Liver (tissue), 9 donors: ENCODE measurements around the gene DHRS1. TPM values are rescaled to one million over a fixed set of nuclear protein-coding genes. Genes with fewer than 3 reads are reported as not detected.
A peak's percentile ranks its signal among the peaks of the same experiment; 100 is the strongest.

Source experiments
- DNase-seq: peaks from one replicate; pipeline ENCODE4 v3.0.0-alpha.2; 2017; ENCODE audit warnings: low spot score
- H3K27ac ChIP-seq, 2 donors: one replicate each; pipeline ENCODE4 v1.7.0; 2013; ENCODE audit warnings: inconsistent platforms in 2 of 2, low read length in 2 of 2, control low read depth in 1 of 2, low read depth in 1 of 2, mild to moderate bottlenecking in 1 of 2
- H3K27me3 ChIP-seq, 4 donors: one replicate each; pipeline versions ENCODE4 v1.6.1 to v1.7.0; 2013; ENCODE audit warnings: low read length in 3 of 4, inconsistent platforms in 1 of 4, mild to moderate bottlenecking in 1 of 4, moderate library complexity in 1 of 4; ENCODE audit not compliant: control insufficient read depth in 4 of 4, insufficient read depth in 4 of 4
- H3K36me3 ChIP-seq, 4 donors: one replicate each; pipeline versions ENCODE4 v1.6.1 to v1.7.0; 2013; ENCODE audit warnings: low read length in 3 of 4, mild to moderate bottlenecking in 3 of 4, low read depth in 1 of 4, moderate library complexity in 1 of 4; ENCODE audit not compliant: control insufficient read depth in 4 of 4, insufficient read depth in 3 of 4
- H3K4me1 ChIP-seq, 4 donors: one replicate each; pipeline versions ENCODE4 v1.6.1 to v1.7.0; 2013; ENCODE audit warnings: low read length in 3 of 4, mild to moderate bottlenecking in 3 of 4, moderate library complexity in 1 of 4; ENCODE audit not compliant: control insufficient read depth in 4 of 4, insufficient read depth in 4 of 4
- H3K4me3 ChIP-seq, 3 donors: one replicate each; pipeline versions ENCODE4 v1.6.1 to v1.7.0; 2013; ENCODE audit warnings: low read length in 3 of 3, control low read depth in 1 of 3, low read depth in 1 of 3, mild to moderate bottlenecking in 1 of 3
- H3K9ac ChIP-seq, 2 donors: one replicate each; pipeline ENCODE4 v1.7.0; 2013; ENCODE audit warnings: low read length in 2 of 2, mild to moderate bottlenecking in 2 of 2, moderate library complexity in 2 of 2, control low read depth in 1 of 2, low read depth in 1 of 2
- H3K9me3 ChIP-seq, 4 donors: one replicate each; pipeline versions ENCODE4 v1.6.1 to v1.7.0; 2013; ENCODE audit warnings: low read length in 3 of 4; ENCODE audit not compliant: control insufficient read depth in 4 of 4
- CTCF ChIP-seq: fragments of 150-350 bp; IDR thresholded peaks from 2 replicates; pipeline ENCODE4 v1.5.1; 2017; ENCODE audit warnings: improper control_type of control experiment, low read depth, low read length; ENCODE audit not compliant: missing input control
- FOXA1 ChIP-seq: IDR thresholded peaks from 2 replicates; pipeline ENCODE4 v1.6.1; 2016; ENCODE audit warnings: antibody characterized with exemption
- FOXA2 ChIP-seq: IDR thresholded peaks from 2 replicates; pipeline ENCODE4 v1.6.1; 2016; ENCODE audit warnings: antibody characterized with exemption
- HNF4A ChIP-seq, 2 donors: conservative IDR thresholded peaks; 2 replicates each; pipeline ENCODE4 v1.6.1; 2016; ENCODE audit warnings: antibody characterized with exemption in 2 of 2, mild to moderate bottlenecking in 2 of 2
- HNF4G ChIP-seq: IDR thresholded peaks from 2 replicates; pipeline ENCODE4 v1.6.1; 2016; ENCODE audit warnings: antibody characterized with exemption
- JUND ChIP-seq, 2 donors: IDR thresholded peaks; 2 replicates each; pipeline ENCODE4 v1.6.1; 2016; ENCODE audit warnings: antibody characterized with exemption in 2 of 2
- RAD21 ChIP-seq, 2 donors: IDR thresholded peaks; 2 replicates each; pipeline ENCODE4 v1.6.1; 2016; ENCODE audit warnings: antibody characterized with exemption in 2 of 2, mild to moderate bottlenecking in 2 of 2
- SP1 ChIP-seq: IDR thresholded peaks from 2 replicates; pipeline ENCODE4 v1.6.1; 2018; ENCODE audit warnings: antibody characterized with exemption, mild to moderate bottlenecking
- YY1 ChIP-seq: IDR thresholded peaks from 2 replicates; pipeline ENCODE4 v1.6.1; 2016; ENCODE audit warnings: antibody characterized with exemption, mild to moderate bottlenecking
- ZBTB33 ChIP-seq: IDR thresholded peaks from 2 replicates; pipeline ENCODE4 v1.6.1; 2016; ENCODE audit warnings: antibody characterized with exemption
- WGBS: extraction: QIAGEN DNeasy Blood & Tissue Kit; methylation state at CpG from one replicate; pipeline ENCODE4 v1.1.7; 2013; 5-methylcytosine and 5-hydroxymethylcytosine counted together
- polyA plus RNA-seq, 2 donors: library from polyadenylated mRNA; stranded (reverse) in 1 of 2; unstranded in 1 of 2; fragments of 200-250 nt in 1 of 2; fragments of >200 nt in 1 of 2; fragmentation: Nextera tagmentation in 1 of 2; extraction: Ambion mirVana in 1 of 2; gene quantifications; one replicate each; pipeline versions ENCODE4 v1.2.1 to v1.2.3, GENCODE V29; 2013 to 2015
- total RNA-seq, 2 donors: library from RNA; depleted of rRNA; stranded (reverse); fragments of >200 nt; gene quantifications; one replicate each; pipeline ENCODE4 v1.2.3, GENCODE V29; 2014
- TF ChIP-seq, protein P1 (sequence below): IDR thresholded peaks from 2 replicates; pipeline ENCODE4 v1.6.1; 2016; ENCODE audit warnings: antibody characterized with exemption
- donor health status: healthy.
- donor health status: healthy.
- donor health status: healthy.
- donor health status: healthy.
- donor health status: healthy.

Gene DHRS1
- total and polyA plus RNA-seq, 4 donors: 30.3 to 84.9 (median 50.2) TPM

- TF ChIP-seq JUND (IDR thresholded peaks at IDR 0.05) (no peak), SP1 (peak; percentile 36), RAD21 (IDR thresholded peaks at IDR 0.05) (no peak), ZBTB33 (no peak), FOXA2 (no peak), HNF4G (no peak)
Measured at GRCh38 chr14:24312736-24313507, 13.3 kb upstream of the DHRS1 start (continued).

GRCh38 chr14:24311837-24312615 is 12.4 kb upstream of the DHRS1 start:
- TF ChIP-seq, protein P1, sequence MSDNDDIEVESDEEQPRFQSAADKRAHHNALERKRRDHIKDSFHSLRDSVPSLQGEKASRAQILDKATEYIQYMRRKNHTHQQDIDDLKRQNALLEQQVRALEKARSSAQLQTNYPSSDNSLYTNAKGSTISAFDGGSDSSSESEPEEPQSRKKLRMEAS: no peak
- TF ChIP-seq HNF4G: no peak
- no peak for TF ChIP-seq FOXA2
- TF ChIP-seq SP1: peak; percentile 6
- no peak for TF ChIP-seq ZBTB33
- TF ChIP-seq YY1: peak; percentile 93
- TF ChIP-seq HNF4A (conservative IDR thresholded peaks at IDR 0.05): peak; percentile 14 to 16
- TF ChIP-seq FOXA1: no peak
- no peaks in the 10 kb centered on the region for H3K9me3 ChIP-seq
- H3K27ac ChIP-seq: peak overlapping the region; percentile 92 to 97
- H3K4me1 ChIP-seq: peaks cover 27 to 50% (median 39%) of the 10 kb centered on the region in 4 donors
- no peaks in the 10 kb centered on the region for H3K36me3 ChIP-seq
- H3K4me3 ChIP-seq: peak overlapping the region in 1 of 3 donors; percentile 49
- H3K9ac ChIP-seq: no peak overlapping the region
- DNase-seq: no peak
- 92% methylated on average over 1 of the region's 1 CpG for WGBS
- H3K27me3 ChIP-seq: no peaks in the 10 kb centered on the region

DNA sequence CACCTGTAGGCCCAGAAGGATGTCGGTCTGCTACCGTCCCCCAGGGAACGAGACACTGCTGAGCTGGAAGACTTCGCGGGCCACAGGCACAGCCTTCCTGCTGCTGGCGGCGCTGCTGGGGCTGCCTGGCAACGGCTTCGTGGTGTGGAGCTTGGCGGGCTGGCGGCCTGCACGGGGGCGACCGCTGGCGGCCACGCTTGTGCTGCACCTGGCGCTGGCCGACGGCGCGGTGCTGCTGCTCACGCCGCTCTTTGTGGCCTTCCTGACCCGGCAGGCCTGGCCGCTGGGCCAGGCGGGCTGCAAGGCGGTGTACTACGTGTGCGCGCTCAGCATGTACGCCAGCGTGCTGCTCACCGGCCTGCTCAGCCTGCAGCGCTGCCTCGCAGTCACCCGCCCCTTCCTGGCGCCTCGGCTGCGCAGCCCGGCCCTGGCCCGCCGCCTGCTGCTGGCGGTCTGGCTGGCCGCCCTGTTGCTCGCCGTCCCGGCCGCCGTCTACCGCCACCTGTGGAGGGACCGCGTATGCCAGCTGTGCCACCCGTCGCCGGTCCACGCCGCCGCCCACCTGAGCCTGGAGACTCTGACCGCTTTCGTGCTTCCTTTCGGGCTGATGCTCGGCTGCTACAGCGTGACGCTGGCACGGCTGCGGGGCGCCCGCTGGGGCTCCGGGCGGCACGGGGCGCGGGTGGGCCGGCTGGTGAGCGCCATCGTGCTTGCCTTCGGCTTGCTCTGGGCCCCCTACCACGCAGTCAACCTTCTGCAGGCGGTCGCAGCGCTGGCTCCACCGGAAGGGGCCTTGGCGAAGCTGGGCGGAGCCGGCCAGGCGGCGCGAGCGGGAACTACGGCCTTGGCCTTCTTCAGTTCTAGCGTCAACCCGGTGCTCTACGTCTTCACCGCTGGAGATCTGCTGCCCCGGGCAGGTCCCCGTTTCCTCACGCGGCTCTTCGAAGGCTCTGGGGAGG is 11.3 kb upstream of the DHRS1 start, which contains the start of gene LTB4R:
Gene LTB4R, plus strand, starts transcription at position 857 of the 959 bp plus-strand sequence. CDS start 4,150 bp downstream, outside the sequence.
- peak within 1 kb of the TSS; percentile 44 to 64 for H3K9ac ChIP-seq
- peak within 1 kb of the TSS in 2 of 3 donors; percentile 38 to 49 for H3K4me3 ChIP-seq
- TF ChIP-seq, protein P1: no peak
- TF ChIP-seq CTCF: peak; percentile 35
- 18% methylated on average over 99 of the region's 99 CpGs for WGBS
- H3K9me3 ChIP-seq: no peaks in the 10 kb centered on the region
- peak; percentile 72 for DNase-seq
- peak within 1 kb of the TSS; percentile 92 to 97 for H3K27ac ChIP-seq
- peaks cover 26 to 55% (median 48%) of the 10 kb centered on the region in 4 donors for H3K4me1 ChIP-seq
- peaks cover 0 to 7% (median 4%) of the 10 kb centered on the region in 4 donors for H3K36me3 ChIP-seq
- no peaks in the 10 kb centered on the region for H3K27me3 ChIP-seq
